Sigmoid colon (tissue), 7 donors: Measurements from ENCODE around the gene MYL9. TPM values are rescaled to one million over a fixed set of nuclear protein-coding genes. Genes with fewer than 3 reads are reported as not detected.

ENCODE experiments used
- DNase-seq: peaks from one replicate; pipeline ENCODE4 v3.0.0-alpha.2; 2019
- H3K27ac ChIP-seq, 4 donors: fragments of 200-600 bp; sonication (generic); one replicate each; pipeline ENCODE4 v1.5.1; 2016 to 2019; ENCODE audit warnings: mild to moderate bottlenecking in 1 of 4
- H3K27me3 ChIP-seq, 3 donors: fragments of 200-600 bp; sonication (generic); one replicate each; pipeline ENCODE4 v1.5.1; 2019; ENCODE audit warnings: mild to moderate bottlenecking in 1 of 3
- H3K36me3 ChIP-seq, 4 donors: fragments of 200-600 bp; sonication (generic); one replicate each; pipeline ENCODE4 v1.5.1; 2016 to 2019
- H3K4me1 ChIP-seq, 4 donors: fragments of 200-600 bp; sonication (generic); one replicate each; pipeline ENCODE4 v1.5.1; 2017 to 2019
- H3K4me3 ChIP-seq, 4 donors: fragments of 200-600 bp; sonication (generic); one replicate each; pipeline ENCODE4 v1.5.1; 2017 to 2019; ENCODE audit warnings: mild to moderate bottlenecking in 2 of 4, moderate library complexity in 1 of 4
- H3K9me3 ChIP-seq, 4 donors: fragments of 200-600 bp in 3 of 4; sonication (generic) in 3 of 4; one replicate each; pipeline versions ENCODE4 v1.5.1 to v1.6.1; 2013 to 2019
- EP300 ChIP-seq, 4 donors: sonication (generic); formaldehyde crosslinking; IDR thresholded peaks; one replicate each; pipeline ENCODE4 v1.6.1; 2017; ENCODE audit warnings: antibody characterized with exemption in 4 of 4
- POLR2A ChIP-seq, 2 donors: fragments of 450-650 bp; IDR thresholded peaks; one replicate each; pipeline ENCODE4 v1.6.1; 2016; ENCODE audit warnings: antibody characterized with exemption in 2 of 2, mild to moderate bottlenecking in 2 of 2, moderate library complexity in 2 of 2
- POLR2AphosphoS5 ChIP-seq, 4 donors: sonication (generic); formaldehyde crosslinking; IDR thresholded peaks; one replicate each; pipeline ENCODE4 v1.6.1; 2017; ENCODE audit warnings: antibody characterized with exemption in 4 of 4
- WGBS, 2 donors: extraction: QIAGEN DNeasy Blood & Tissue Kit; methylation state at CpG; one replicate each; pipeline ENCODE4 v1.1.7; 2013; 5-methylcytosine and 5-hydroxymethylcytosine counted together
- intact Hi-C: fragments of 100-400 bp; cut with DNase I; formaldehyde crosslinking; loops from one replicate; pipeline ENCODE4 v1.15.1; 2023
- polyA plus RNA-seq, 3 donors: library from polyadenylated mRNA; stranded (reverse); fragments of 200-250 nt; gene quantifications; one replicate each; pipeline ENCODE4 v1.2.3, GENCODE V29; 2013
- total RNA-seq, 4 donors: library from RNA; depleted of rRNA; stranded (reverse); fragments of >200 nt; gene quantifications; one replicate each; pipeline ENCODE4 v1.1.0, GENCODE V29; 2016
- TF ChIP-seq, protein P1 (sequence below), 4 experiments: fragments of 450-650 bp in 3 of 4; fragments of 200-600 bp in 1 of 4; IDR thresholded peaks; one replicate each; pipeline ENCODE4 v1.5.1; 2016 to 2019; ENCODE audit warnings: antibody characterized with exemption in 4 of 4, mild to moderate bottlenecking in 3 of 4, moderate library complexity in 2 of 4
- donor health status: healthy with polysubstance abuse.
- donor health status: Bipolar disorder and iron deficiency.
- donor health status: healthy.

MYL9 gene
- total and polyA plus RNA-seq, 7 donors = 26.4 to 2,082 (median 1,167) TPM

- peak; percentile 80 for DNase-seq
- peak overlapping the region; percentile 88 to 94 (median 91) for H3K27ac ChIP-seq
- peak in 3 of 4 donors; percentile 9 to 72 (median 51) for TF ChIP-seq POLR2AphosphoS5 (IDR thresholded peaks at IDR 0.05)
- TF ChIP-seq EP300 (IDR thresholded peaks at IDR 0.05) = no peak
- H3K4me1 ChIP-seq = peaks cover 0 to 40% (median 29%) of the 10 kb centered on the region in 4 donors
- H3K4me3 ChIP-seq = peak overlapping the region; percentile 82 to 87 (median 84)
- no peaks in the 10 kb centered on the region for H3K27me3 ChIP-seq
- 1% methylated on average over 69 of the region's 69 CpGs for WGBS, 2 donors
- no peaks in the 10 kb centered on the region for H3K9me3 ChIP-seq
- intact Hi-C loops = loop anchor here (2.0 to 10.0 kb wide), 2 partner anchors 30 to 200 kb away; partner anchors contain the start of genes DSN1 and RAB5IF
- H3K36me3 ChIP-seq = peaks cover 0 to 11% (median 6%) of the 10 kb centered on the region in 4 donors
Measured at GRCh38 chr20:36574366-36575135, 33.2 kb downstream of the MYL9 start.

DNA sequence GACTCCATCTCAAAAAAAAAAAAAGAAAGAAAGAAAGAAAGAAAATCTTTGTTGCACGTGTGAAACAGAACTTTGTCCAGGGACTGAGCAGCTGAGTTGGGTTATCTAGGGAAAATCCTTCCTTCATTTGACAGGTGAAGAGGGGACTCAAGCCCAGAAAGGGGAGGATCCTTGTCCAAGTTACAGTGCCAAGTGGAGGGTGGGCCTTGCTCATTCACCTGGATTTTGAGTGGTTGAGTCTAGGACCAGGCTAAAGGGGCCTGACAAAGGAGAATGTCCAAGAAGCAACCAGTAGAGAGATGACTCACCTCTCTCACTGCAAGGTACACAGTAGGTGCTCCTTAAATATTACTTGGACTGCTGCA lies 34.7 kb downstream of the MYL9 start:
- H3K4me1 ChIP-seq = peaks cover 0 to 40% (median 29%) of the 10 kb centered on the region in 4 donors
- TF ChIP-seq POLR2A (IDR thresholded peaks at IDR 0.05) (no peak), POLR2AphosphoS5 (IDR thresholded peaks at IDR 0.05) (no peak), EP300 (IDR thresholded peaks at IDR 0.05) (no peak)
- TF ChIP-seq, protein P1, sequence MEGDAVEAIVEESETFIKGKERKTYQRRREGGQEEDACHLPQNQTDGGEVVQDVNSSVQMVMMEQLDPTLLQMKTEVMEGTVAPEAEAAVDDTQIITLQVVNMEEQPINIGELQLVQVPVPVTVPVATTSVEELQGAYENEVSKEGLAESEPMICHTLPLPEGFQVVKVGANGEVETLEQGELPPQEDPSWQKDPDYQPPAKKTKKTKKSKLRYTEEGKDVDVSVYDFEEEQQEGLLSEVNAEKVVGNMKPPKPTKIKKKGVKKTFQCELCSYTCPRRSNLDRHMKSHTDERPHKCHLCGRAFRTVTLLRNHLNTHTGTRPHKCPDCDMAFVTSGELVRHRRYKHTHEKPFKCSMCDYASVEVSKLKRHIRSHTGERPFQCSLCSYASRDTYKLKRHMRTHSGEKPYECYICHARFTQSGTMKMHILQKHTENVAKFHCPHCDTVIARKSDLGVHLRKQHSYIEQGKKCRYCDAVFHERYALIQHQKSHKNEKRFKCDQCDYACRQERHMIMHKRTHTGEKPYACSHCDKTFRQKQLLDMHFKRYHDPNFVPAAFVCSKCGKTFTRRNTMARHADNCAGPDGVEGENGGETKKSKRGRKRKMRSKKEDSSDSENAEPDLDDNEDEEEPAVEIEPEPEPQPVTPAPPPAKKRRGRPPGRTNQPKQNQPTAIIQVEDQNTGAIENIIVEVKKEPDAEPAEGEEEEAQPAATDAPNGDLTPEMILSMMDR (IDR thresholded peaks at IDR 0.05) = no peak
- H3K9me3 ChIP-seq = no peaks in the 10 kb centered on the region
- no peak for DNase-seq
- 72 to 75% methylated on average over 1 of the region's 1 CpG for WGBS, 2 donors
- H3K36me3 ChIP-seq = peaks cover 2 to 25% (median 15%) of the 10 kb centered on the region in 4 donors
- no peak overlapping the region for H3K4me3 ChIP-seq
- peak overlapping the region; percentile 88 to 94 (median 91) for H3K27ac ChIP-seq
- no peaks in the 10 kb centered on the region for H3K27me3 ChIP-seq
- intact Hi-C loops = loop anchor here (10.0 kb wide), 1 partner anchor 199 kb away; the partner anchor contains the start of gene DSN1

- no peak for TF ChIP-seq EP300 (IDR thresholded peaks at IDR 0.05)
- peaks cover 9 to 42% (median 21%) of the 10 kb centered on the region in 4 donors for H3K36me3 ChIP-seq
- no peaks in the 10 kb centered on the region for H3K9me3 ChIP-seq
- H3K27ac ChIP-seq = no peak overlapping the region
- no peak for DNase-seq
- no peak overlapping the region for H3K4me3 ChIP-seq
- intact Hi-C loops = loop anchor here (10.0 kb wide), 1 partner anchor 196 kb away; the partner anchor contains the start of gene DSN1
- peaks cover 0 to 30% (median 23%) of the 10 kb centered on the region in 4 donors for H3K4me1 ChIP-seq
- H3K27me3 ChIP-seq = no peaks in the 10 kb centered on the region
- WGBS, 2 donors = 97% methylated on average over 15 of the region's 15 CpGs
Measured at GRCh38 chr20:36578356-36579041, 37.2 kb downstream of the MYL9 start.

DNA sequence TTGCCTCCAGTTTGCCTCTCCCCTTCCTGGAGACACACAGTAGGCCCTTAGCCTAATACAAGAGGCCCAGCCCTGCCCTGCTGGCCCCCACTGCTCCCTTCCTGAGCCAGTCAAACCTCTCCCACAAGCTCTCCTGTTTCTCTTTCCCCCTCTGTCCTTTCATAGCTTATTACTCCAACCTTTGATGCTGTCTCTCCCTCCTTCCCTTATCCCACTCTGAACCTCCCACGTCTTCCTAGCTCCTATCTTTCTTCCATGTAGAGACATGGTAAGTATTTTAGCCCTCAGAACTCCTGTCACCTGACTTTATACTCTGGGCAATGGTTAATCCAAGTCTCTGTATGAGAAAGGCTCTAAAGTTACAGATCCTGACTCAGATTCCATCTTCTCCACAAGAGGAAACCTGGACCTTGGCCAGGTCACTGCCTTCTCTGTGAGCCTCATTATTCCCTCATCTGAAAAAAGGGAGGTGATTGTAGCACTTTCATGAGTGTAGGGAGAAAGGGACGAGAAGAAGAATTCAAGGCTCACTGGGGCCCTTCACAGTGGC lies 38.8 kb downstream of the MYL9 start:
- Histone ChIP-seq H3K9me3 (no peaks in the 10 kb centered on the region), H3K4me3 (no peak overlapping the region), H3K27ac (no peak overlapping the region), H3K4me1 (peaks cover 0 to 18% (median 13%) of the 10 kb centered on the region in 4 donors), H3K27me3 (no peaks in the 10 kb centered on the region), H3K36me3 (peaks cover 9 to 42% (median 21%) of the 10 kb centered on the region in 4 donors)
- intact Hi-C loops = loop anchor here (10.0 kb wide), 1 partner anchor 195 kb away; the partner anchor contains the start of gene DSN1
- TF ChIP-seq EP300 (IDR thresholded peaks at IDR 0.05) = no peak
- TF ChIP-seq POLR2A (IDR thresholded peaks at IDR 0.05) = no peak
- no peak for TF ChIP-seq POLR2AphosphoS5 (IDR thresholded peaks at IDR 0.05)
- TF ChIP-seq, protein P1 (IDR thresholded peaks at IDR 0.05) = no peak
- 88 to 91% methylated on average over 2 of the region's 2 CpGs for WGBS, 2 donors
- DNase-seq = no peak

DNA sequence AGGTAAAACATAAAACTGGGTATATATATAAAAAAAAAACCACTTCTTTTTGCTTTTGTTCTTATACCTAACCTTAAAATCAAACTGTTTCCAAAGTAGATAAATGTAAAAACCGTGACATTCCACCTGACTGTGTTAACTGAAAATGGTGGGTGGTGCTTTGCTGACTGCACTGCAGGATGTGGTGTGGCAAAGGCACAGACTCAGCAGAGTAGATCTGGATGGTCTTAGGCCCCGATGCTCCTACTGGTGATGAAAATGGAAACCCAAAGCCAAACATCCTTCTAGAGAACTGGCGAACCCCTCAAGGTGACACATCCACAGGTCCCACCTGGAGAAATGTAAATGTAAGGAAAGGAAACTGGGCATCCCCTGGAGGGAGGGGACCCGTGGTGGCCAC lies 41.0 kb downstream of the MYL9 start:
- H3K27ac ChIP-seq = no peak overlapping the region
- peaks cover 9 to 49% (median 21%) of the 10 kb centered on the region in 4 donors for H3K36me3 ChIP-seq
- no peaks in the 10 kb centered on the region for H3K9me3 ChIP-seq
- 78 to 87% methylated on average over 4 of the region's 4 CpGs for WGBS, 2 donors
- no peak overlapping the region for H3K4me3 ChIP-seq
- TF ChIP-seq EP300 (IDR thresholded peaks at IDR 0.05) (no peak), POLR2AphosphoS5 (IDR thresholded peaks at IDR 0.05) (no peak), POLR2A (IDR thresholded peaks at IDR 0.05) (no peak)
- TF ChIP-seq, protein P1 (IDR thresholded peaks at IDR 0.05) = no peak
- no peaks in the 10 kb centered on the region for H3K4me1 ChIP-seq
- intact Hi-C loops = no loop called here
- no peak for DNase-seq
- no peaks in the 10 kb centered on the region for H3K27me3 ChIP-seq
